Mesendoderm (in vitro differentiated cells): ENCODE results near the gene BTBD17.
A peak's percentile ranks its signal among the peaks of the same experiment; 100 is the strongest.

Source experiments
- DNase-seq: peaks from one replicate; pipeline ENCODE4 v3.0.0; 2013
- H2AK5ac ChIP-seq: 2 replicates; pipeline ENCODE4 v1.6.1; 2013; ENCODE audit warnings: low read length, inconsistent platforms
- H2BK120ac ChIP-seq: 2 replicates; pipeline ENCODE4 v1.6.1; 2013; ENCODE audit warnings: low read depth, mild to moderate bottlenecking, low read length, moderate library complexity, mixed read lengths
- H2BK15ac ChIP-seq: replicated peaks from 2 replicates; pipeline ENCODE4 v1.6.1; 2013; ENCODE audit warnings: low read depth, mild to moderate bottlenecking, moderate library complexity
- H2BK5ac ChIP-seq: 2 replicates; pipeline ENCODE4 v1.6.1; 2013; ENCODE audit warnings: low read length, inconsistent platforms
- H3K18ac ChIP-seq: 2 replicates; pipeline ENCODE4 v1.6.1; 2013; ENCODE audit warnings: mild to moderate bottlenecking, low read length, mixed read lengths
- H3K23ac ChIP-seq: one replicate; pipeline ENCODE4 v1.6.1; 2013; ENCODE audit warnings: low read length
- H3K27ac ChIP-seq: 2 replicates; pipeline ENCODE4 v1.5.1; 2013; ENCODE audit warnings: low read depth, mild to moderate bottlenecking, inconsistent platforms, low read length, moderate library complexity
- H3K27me3 ChIP-seq: 2 replicates; pipeline ENCODE4 v1.6.1; 2013; ENCODE audit warnings: low read length, control low read depth, mild to moderate bottlenecking, inconsistent platforms; ENCODE audit not compliant: insufficient read depth, poor library complexity
- H3K36me3 ChIP-seq: 2 replicates; pipeline ENCODE4 v1.6.1; 2013; ENCODE audit warnings: low read length, inconsistent platforms; ENCODE audit not compliant: control insufficient read depth, insufficient read depth
- H3K4ac ChIP-seq: one replicate; pipeline ENCODE4 v1.6.1; 2013; ENCODE audit warnings: low read depth, mild to moderate bottlenecking, low read length, moderate library complexity
- H3K4me1 ChIP-seq: 2 replicates; pipeline ENCODE4 v1.6.1; 2013; ENCODE audit warnings: low read depth, low read length, inconsistent platforms; ENCODE audit not compliant: control insufficient read depth
- H3K4me2 ChIP-seq: 2 replicates; pipeline ENCODE4 v1.6.1; 2013; ENCODE audit warnings: low read length
- H3K4me3 ChIP-seq: 2 replicates; pipeline ENCODE4 v1.5.1; 2013; ENCODE audit warnings: mild to moderate bottlenecking, low read length
- H3K56ac ChIP-seq: one replicate; pipeline ENCODE4 v1.6.1; 2013; ENCODE audit warnings: low read length
- H3K79me1 ChIP-seq: 2 replicates; pipeline ENCODE4 v1.6.1; 2013; ENCODE audit warnings: low read length, inconsistent platforms
- H3K79me2 ChIP-seq: 2 replicates; pipeline ENCODE4 v1.6.1; 2013; ENCODE audit warnings: mild to moderate bottlenecking, low read length; ENCODE audit not compliant: control insufficient read depth, insufficient read depth
- H3K9ac ChIP-seq: 2 replicates; pipeline ENCODE4 v1.6.1; 2013; ENCODE audit warnings: low read length, inconsistent platforms
- H4K5ac ChIP-seq: one replicate; pipeline ENCODE4 v1.6.1; 2013; ENCODE audit warnings: low read length
- H4K8ac ChIP-seq: one replicate; pipeline ENCODE4 v1.6.1; 2013; ENCODE audit warnings: low read depth, mild to moderate bottlenecking, control low read depth, low read length, moderate library complexity
- WGBS: extraction: QIAGEN DNeasy Blood & Tissue Kit; methylation state at CpG from one replicate; pipeline ENCODE4 v1.1.7; 2013; ENCODE audit warnings: low lambda C conversion rate, missing lambda C conversion rate; ENCODE audit not compliant: insufficient coverage; ENCODE audit errors: extremely low coverage; 5-methylcytosine and 5-hydroxymethylcytosine counted together

The BTBD17 gene

GRCh38 chr17:74354561-74354960 is 7.1 kb downstream of the BTBD17 start:
- Histone ChIP-seq H4K5ac (no peak overlapping the region), H3K18ac (no peak overlapping the region), H3K36me3 (no peaks in the 10 kb centered on the region), H2BK15ac (no peak overlapping the region), H2BK120ac (no peak overlapping the region), H3K79me2 (no peaks in the 10 kb centered on the region), H3K4me2 (no peak overlapping the region), H3K79me1 (no peaks in the 10 kb centered on the region), H2BK5ac (no peak overlapping the region), H3K4ac (no peak overlapping the region), H3K23ac (no peak overlapping the region), H3K27ac (no peak overlapping the region), H3K27me3 (peaks cover 11% of the 10 kb centered on the region), H4K8ac (no peak overlapping the region), H3K56ac (no peak overlapping the region), H3K9ac (no peak overlapping the region), H3K4me3 (no peak overlapping the region), H2AK5ac (no peak overlapping the region), H3K4me1 (no peaks in the 10 kb centered on the region)
- no peak for DNase-seq
- whole genome bisulfite sequencing, result no CpG with 5 or more reads among the region's 10 CpGs

GRCh38 chr17:74354123-74354522 is 7.5 kb downstream of the BTBD17 start:
- no peaks in the 10 kb centered on the region for H3K79me2 ChIP-seq
- DNase-seq, result peak; percentile 84
- H3K36me3 ChIP-seq, result no peaks in the 10 kb centered on the region
- no peak overlapping the region for H2BK15ac ChIP-seq
- no peaks in the 10 kb centered on the region for H3K79me1 ChIP-seq
- no peak overlapping the region for H3K27ac ChIP-seq
- H4K8ac ChIP-seq, result no peak overlapping the region
- H2BK5ac ChIP-seq, result no peak overlapping the region
- no peak overlapping the region for H3K23ac ChIP-seq
- no peak overlapping the region for H2BK120ac ChIP-seq
- no peak overlapping the region for H3K4ac ChIP-seq
- no peak overlapping the region for H2AK5ac ChIP-seq
- peaks cover 11% of the 10 kb centered on the region for H3K27me3 ChIP-seq
- H3K4me1 ChIP-seq, result no peaks in the 10 kb centered on the region
- H3K56ac ChIP-seq, result no peak overlapping the region
- no peak overlapping the region for H4K5ac ChIP-seq
- WGBS, result no CpG with 5 or more reads among the region's 29 CpGs
- H3K4me3 ChIP-seq, result no peak overlapping the region
- no peak overlapping the region for H3K4me2 ChIP-seq
- H3K18ac ChIP-seq, result no peak overlapping the region
- no peak overlapping the region for H3K9ac ChIP-seq

- Histone ChIP-seq H3K4me3 (no peak overlapping the region), H2AK5ac (no peak overlapping the region), H3K4ac (no peak overlapping the region), H4K5ac (no peak overlapping the region), H3K27ac (no peak overlapping the region), H3K23ac (no peak overlapping the region), H3K27me3 (peaks cover 11% of the 10 kb centered on the region), H3K4me2 (no peak overlapping the region), H3K18ac (no peak overlapping the region), H3K56ac (no peak overlapping the region), H3K36me3 (no peaks in the 10 kb centered on the region), H3K4me1 (no peaks in the 10 kb centered on the region), H2BK120ac (no peak overlapping the region), H3K79me1 (no peaks in the 10 kb centered on the region), H3K9ac (no peak overlapping the region), H3K79me2 (no peaks in the 10 kb centered on the region), H2BK5ac (no peak overlapping the region), H4K8ac (no peak overlapping the region), H2BK15ac (no peak overlapping the region)
- WGBS, result no CpG with 5 or more reads among the region's 10 CpGs
- DNase-seq, result no peak
Measured at GRCh38 chr17:74353446-74354060, 8.1 kb downstream of the BTBD17 start.

- H3K18ac ChIP-seq, result no peak overlapping the region
- no peaks in the 10 kb centered on the region for H3K4me1 ChIP-seq
- no peaks in the 10 kb centered on the region for H3K79me2 ChIP-seq
- H3K4me3 ChIP-seq, result no peak overlapping the region
- H2AK5ac ChIP-seq, result no peak overlapping the region
- WGBS, result no CpG with 5 or more reads among the region's 55 CpGs
- peaks cover 11% of the 10 kb centered on the region for H3K27me3 ChIP-seq
- H2BK5ac ChIP-seq, result no peak overlapping the region
- no peak overlapping the region for H4K8ac ChIP-seq
- peak overlapping the region; percentile 11 for H3K4me2 ChIP-seq
- peak; percentile 69 for DNase-seq
- H3K4ac ChIP-seq, result no peak overlapping the region
- H2BK120ac ChIP-seq, result no peak overlapping the region
- no peaks in the 10 kb centered on the region for H3K79me1 ChIP-seq
- H4K5ac ChIP-seq, result no peak overlapping the region
- no peaks in the 10 kb centered on the region for H3K36me3 ChIP-seq
- H2BK15ac ChIP-seq, result no peak overlapping the region
- no peak overlapping the region for H3K27ac ChIP-seq
- no peak overlapping the region for H3K56ac ChIP-seq
- no peak overlapping the region for H3K23ac ChIP-seq
- H3K9ac ChIP-seq, result no peak overlapping the region
Measured at GRCh38 chr17:74351552-74352210, 10.0 kb downstream of the BTBD17 start.

GRCh38 chr17:74350486-74350885 is 11.2 kb downstream of the BTBD17 start:
- no peak overlapping the region for H3K4ac ChIP-seq
- no peaks in the 10 kb centered on the region for H3K79me2 ChIP-seq
- no CpG with 5 or more reads among the region's 20 CpGs for WGBS

GRCh38 chr17:74349120-74349519 is 12.5 kb downstream of the BTBD17 start:
- no peak overlapping the region for H3K4me2 ChIP-seq
- H4K8ac ChIP-seq, result no peak overlapping the region
- H3K27me3 ChIP-seq, result peaks cover 11% of the 10 kb centered on the region
- no peak overlapping the region for H3K27ac ChIP-seq
- no peaks in the 10 kb centered on the region for H3K36me3 ChIP-seq
- H3K79me2 ChIP-seq, result no peaks in the 10 kb centered on the region
- no peak overlapping the region for H3K18ac ChIP-seq
- DNase-seq, result no peak
- no peak overlapping the region for H4K5ac ChIP-seq
- no peak overlapping the region for H2BK15ac ChIP-seq
- H3K56ac ChIP-seq, result no peak overlapping the region
- H3K4ac ChIP-seq, result no peak overlapping the region
- H3K79me1 ChIP-seq, result no peaks in the 10 kb centered on the region
- no peak overlapping the region for H2BK120ac ChIP-seq
- no peak overlapping the region for H3K4me3 ChIP-seq
- no peaks in the 10 kb centered on the region for H3K4me1 ChIP-seq
- H2AK5ac ChIP-seq, result no peak overlapping the region
- no peak overlapping the region for H3K9ac ChIP-seq
- no peak overlapping the region for H2BK5ac ChIP-seq
- no peak overlapping the region for H3K23ac ChIP-seq
- no CpG with 5 or more reads among the region's 19 CpGs for WGBS

More at GRCh38 chr17:74350486-74350885, 11.2 kb downstream of the BTBD17 start:
- Histone ChIP-seq H2BK5ac (no peak overlapping the region), H2AK5ac (no peak overlapping the region), H2BK15ac (no peak overlapping the region), H3K79me1 (no peaks in the 10 kb centered on the region), H4K5ac (no peak overlapping the region), H3K9ac (no peak overlapping the region), H3K4me3 (no peak overlapping the region), H3K27ac (no peak overlapping the region), H2BK120ac (no peak overlapping the region), H3K56ac (no peak overlapping the region), H3K23ac (no peak overlapping the region), H3K36me3 (no peaks in the 10 kb centered on the region), H3K4me2 (no peak overlapping the region), H3K27me3 (peaks cover 11% of the 10 kb centered on the region), H3K18ac (no peak overlapping the region), H4K8ac (no peak overlapping the region), H3K4me1 (no peaks in the 10 kb centered on the region)
- DNase-seq, result no peak
